ENCODE measurements around the gene RPL3. TPM values are rescaled to one million over a fixed set of nuclear protein-coding genes. Genes with fewer than 3 reads are reported as not detected.

Gene RPL3
- polyA plus RNA-seq, 1 donor (not counting 4 experiments of a cell fraction or from before 2014, with no cell fraction given), result 2,538 TPM

DNA sequence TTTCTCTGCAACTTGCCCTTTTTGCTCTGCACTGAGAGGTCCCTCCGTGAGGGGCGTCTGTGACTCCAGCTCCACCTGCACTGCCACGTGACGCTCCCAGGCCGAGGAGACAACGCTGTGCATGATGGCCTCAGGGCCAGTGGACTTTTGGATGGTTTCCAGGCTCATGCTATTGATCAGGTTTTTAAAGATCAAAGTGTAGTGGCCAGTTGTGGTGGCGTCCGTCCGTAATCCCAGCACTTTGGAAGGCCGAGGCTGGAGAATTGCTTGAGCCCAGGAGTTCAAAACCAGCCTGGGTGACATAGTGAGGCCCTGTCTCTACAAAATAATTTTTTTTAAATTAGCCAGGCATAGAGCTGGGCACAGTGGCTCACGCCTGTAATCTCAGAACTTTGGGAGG lies 16.1 kb downstream of the RPL3 start:
- no peaks in the 10 kb centered on the region for H4K20me1 ChIP-seq (ENCODE audit: control insufficient read depth, extremely low read depth, insufficient read depth, low read length)
- no peaks in the 10 kb centered on the region for H3K36me3 ChIP-seq (ENCODE audit: control insufficient read depth in 2 of 2, extremely low read depth in 1 of 2, insufficient read depth in 2 of 2, low read length in 2 of 2)
- no peak overlapping the region for H3K9ac ChIP-seq (ENCODE audit: control insufficient read depth, extremely low read depth, insufficient read depth, low read length)
- no peaks in the 10 kb centered on the region for H3K9me1 ChIP-seq (ENCODE audit: control insufficient read depth, extremely low read depth, insufficient read depth, low read length)
- no peak for TF ChIP-seq EZH2 (IDR thresholded peaks at IDR 0.05; ENCODE audit: low read length)
- H3K4me2 ChIP-seq (ENCODE audit: control insufficient read depth, extremely low read depth, insufficient read depth, low read depth, low read length), result no peak overlapping the region
- no peak for DNase-seq (ENCODE audit: low read depth, low spot score)
- no peaks in the 10 kb centered on the region for H3K9me3 ChIP-seq (ENCODE audit: control insufficient read depth, low read depth, low read length)
- no peaks in the 10 kb centered on the region for H3K27me3 ChIP-seq (ENCODE audit: control insufficient read depth, extremely low read depth, insufficient read depth, low read length)
- no peak overlapping the region for H2AFZ ChIP-seq (ENCODE audit: control insufficient read depth, low read length)
- H3K4me1 ChIP-seq (ENCODE audit: control insufficient read depth, extremely low read depth, insufficient read depth, low read length), result peaks cover 11% of the 10 kb centered on the region
- no peak overlapping the region for H3K4me3 ChIP-seq (ENCODE audit: control insufficient read depth in 2 of 3, extremely low read depth in 1 of 3, insufficient read depth in 2 of 3, low read depth in 1 of 3, low read length in 3 of 3)
- H3K27ac ChIP-seq (ENCODE audit: control insufficient read depth, insufficient read depth, low read length), result no peak overlapping the region
- FAIRE-seq, result no peak
- H3K79me2 ChIP-seq (ENCODE audit: control insufficient read depth, insufficient read depth, low read length), result no peaks in the 10 kb centered on the region
- dilution Hi-C loops (cut with MboI; ENCODE audit: extremely low pct_ligation_motif_present, low sequenced_read_pairs), result no loop called here

DNA sequence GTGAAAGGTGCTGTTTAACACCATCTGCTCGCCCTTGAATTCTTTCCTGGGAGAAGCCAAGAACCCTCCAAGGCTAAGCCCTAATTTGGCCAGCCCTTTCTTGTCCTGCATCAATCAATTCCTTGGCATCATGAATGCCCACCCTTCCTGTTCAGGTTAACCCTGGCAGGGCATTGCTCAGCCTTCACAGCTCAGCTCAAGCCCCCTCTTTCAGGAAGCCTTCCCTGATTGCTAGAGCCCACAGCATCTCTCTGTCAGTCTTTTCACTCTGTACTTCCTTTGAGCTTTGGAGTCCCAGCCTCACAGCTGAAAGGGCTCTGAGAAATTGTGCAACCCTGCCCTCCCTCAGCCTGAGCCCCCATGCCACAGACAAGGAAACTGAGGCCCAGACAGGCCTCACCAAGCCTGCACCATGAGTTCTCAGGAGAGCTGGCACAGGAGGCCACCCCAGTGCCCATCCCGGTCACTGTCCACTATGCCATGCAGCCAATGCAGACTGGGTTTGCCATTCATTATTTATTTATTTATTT lies 16.9 kb downstream of the RPL3 start:
- TF ChIP-seq EZH2 (IDR thresholded peaks at IDR 0.05; ENCODE audit: low read length), result no peak
- TF ChIP-seq, protein P1, sequence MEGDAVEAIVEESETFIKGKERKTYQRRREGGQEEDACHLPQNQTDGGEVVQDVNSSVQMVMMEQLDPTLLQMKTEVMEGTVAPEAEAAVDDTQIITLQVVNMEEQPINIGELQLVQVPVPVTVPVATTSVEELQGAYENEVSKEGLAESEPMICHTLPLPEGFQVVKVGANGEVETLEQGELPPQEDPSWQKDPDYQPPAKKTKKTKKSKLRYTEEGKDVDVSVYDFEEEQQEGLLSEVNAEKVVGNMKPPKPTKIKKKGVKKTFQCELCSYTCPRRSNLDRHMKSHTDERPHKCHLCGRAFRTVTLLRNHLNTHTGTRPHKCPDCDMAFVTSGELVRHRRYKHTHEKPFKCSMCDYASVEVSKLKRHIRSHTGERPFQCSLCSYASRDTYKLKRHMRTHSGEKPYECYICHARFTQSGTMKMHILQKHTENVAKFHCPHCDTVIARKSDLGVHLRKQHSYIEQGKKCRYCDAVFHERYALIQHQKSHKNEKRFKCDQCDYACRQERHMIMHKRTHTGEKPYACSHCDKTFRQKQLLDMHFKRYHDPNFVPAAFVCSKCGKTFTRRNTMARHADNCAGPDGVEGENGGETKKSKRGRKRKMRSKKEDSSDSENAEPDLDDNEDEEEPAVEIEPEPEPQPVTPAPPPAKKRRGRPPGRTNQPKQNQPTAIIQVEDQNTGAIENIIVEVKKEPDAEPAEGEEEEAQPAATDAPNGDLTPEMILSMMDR (optimal IDR thresholded peaks at IDR 0.05 in 1 of 3, IDR thresholded peaks at IDR 0.05 in 1 of 3, conservative IDR thresholded peaks at IDR 0.05 in 1 of 3; ENCODE audit: extremely low read depth in 1 of 3, insufficient read depth in 2 of 3, low read length in 3 of 3), result no peak
- no peak for FAIRE-seq

DNA sequence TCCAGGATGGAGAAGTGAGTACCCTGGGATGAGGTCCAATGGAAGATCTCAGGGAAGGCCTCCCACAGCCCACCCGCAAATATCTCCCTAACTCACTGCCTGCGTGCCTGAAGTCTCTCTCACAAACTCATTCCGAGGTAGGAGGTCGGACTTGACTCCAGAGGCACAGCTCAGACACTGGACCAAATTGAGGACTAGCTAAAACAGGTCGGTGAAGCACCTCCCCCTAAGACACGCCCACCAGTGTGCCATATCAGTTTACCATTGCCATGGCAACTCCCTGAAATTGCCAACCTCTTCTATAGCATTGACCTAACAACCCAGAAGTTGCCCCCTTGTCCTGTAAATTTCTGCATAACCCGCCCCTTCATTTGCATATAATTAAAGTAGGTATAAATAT lies 17.5 kb downstream of the RPL3 start:
- no peak for TF ChIP-seq EZH2 (IDR thresholded peaks at IDR 0.05; ENCODE audit: low read length)
- TF ChIP-seq, protein P1 (optimal IDR thresholded peaks at IDR 0.05 in 1 of 3, IDR thresholded peaks at IDR 0.05 in 1 of 3, conservative IDR thresholded peaks at IDR 0.05 in 1 of 3; ENCODE audit: extremely low read depth in 1 of 3, insufficient read depth in 2 of 3, low read length in 3 of 3), result no peak
- H3K9me3 ChIP-seq (ENCODE audit: control insufficient read depth, low read depth, low read length), result no peaks in the 10 kb centered on the region
- dilution Hi-C loops (cut with MboI; ENCODE audit: extremely low pct_ligation_motif_present, low sequenced_read_pairs), result no loop called here
- no peaks in the 10 kb centered on the region for H3K79me2 ChIP-seq (ENCODE audit: control insufficient read depth, insufficient read depth, low read length)
- DNase-seq (ENCODE audit: low read depth, low spot score), result no peak
- H3K4me2 ChIP-seq (ENCODE audit: control insufficient read depth, extremely low read depth, insufficient read depth, low read depth, low read length), result no peak overlapping the region
- H3K9me1 ChIP-seq (ENCODE audit: control insufficient read depth, extremely low read depth, insufficient read depth, low read length), result no peaks in the 10 kb centered on the region
- H3K4me3 ChIP-seq (ENCODE audit: control insufficient read depth in 2 of 3, extremely low read depth in 1 of 3, insufficient read depth in 2 of 3, low read depth in 1 of 3, low read length in 3 of 3), result no peak overlapping the region
- peaks cover 23% of the 10 kb centered on the region for H3K4me1 ChIP-seq (ENCODE audit: control insufficient read depth, extremely low read depth, insufficient read depth, low read length)
- no peak overlapping the region for H2AFZ ChIP-seq (ENCODE audit: control insufficient read depth, low read length)
- H3K9ac ChIP-seq (ENCODE audit: control insufficient read depth, extremely low read depth, insufficient read depth, low read length), result no peak overlapping the region
- H3K36me3 ChIP-seq (ENCODE audit: control insufficient read depth in 2 of 2, extremely low read depth in 1 of 2, insufficient read depth in 2 of 2, low read length in 2 of 2), result no peaks in the 10 kb centered on the region
- no peak for FAIRE-seq
- no peaks in the 10 kb centered on the region for H4K20me1 ChIP-seq (ENCODE audit: control insufficient read depth, extremely low read depth, insufficient read depth, low read length)
- H3K27me3 ChIP-seq (ENCODE audit: control insufficient read depth, extremely low read depth, insufficient read depth, low read length), result no peaks in the 10 kb centered on the region
- no peak overlapping the region for H3K27ac ChIP-seq (ENCODE audit: control insufficient read depth, insufficient read depth, low read length)

More for the DNA sequence above, 16.9 kb downstream of the RPL3 start:
- H3K9me1 ChIP-seq (ENCODE audit: control insufficient read depth, extremely low read depth, insufficient read depth, low read length), result no peaks in the 10 kb centered on the region
- dilution Hi-C loops (cut with MboI; ENCODE audit: extremely low pct_ligation_motif_present, low sequenced_read_pairs), result no loop called here
- no peaks in the 10 kb centered on the region for H3K9me3 ChIP-seq (ENCODE audit: control insufficient read depth, low read depth, low read length)
- H3K4me1 ChIP-seq (ENCODE audit: control insufficient read depth, extremely low read depth, insufficient read depth, low read length), result peaks cover 17% of the 10 kb centered on the region
- no peak overlapping the region for H2AFZ ChIP-seq (ENCODE audit: control insufficient read depth, low read length)
- no peaks in the 10 kb centered on the region for H4K20me1 ChIP-seq (ENCODE audit: control insufficient read depth, extremely low read depth, insufficient read depth, low read length)
- H3K4me3 ChIP-seq (ENCODE audit: control insufficient read depth in 2 of 3, extremely low read depth in 1 of 3, insufficient read depth in 2 of 3, low read depth in 1 of 3, low read length in 3 of 3), result no peak overlapping the region
- DNase-seq (ENCODE audit: low read depth, low spot score), result no peak
- no peaks in the 10 kb centered on the region for H3K79me2 ChIP-seq (ENCODE audit: control insufficient read depth, insufficient read depth, low read length)
- no peaks in the 10 kb centered on the region for H3K27me3 ChIP-seq (ENCODE audit: control insufficient read depth, extremely low read depth, insufficient read depth, low read length)
- H3K36me3 ChIP-seq (ENCODE audit: control insufficient read depth in 2 of 2, extremely low read depth in 1 of 2, insufficient read depth in 2 of 2, low read length in 2 of 2), result no peaks in the 10 kb centered on the region
- no peak overlapping the region for H3K27ac ChIP-seq (ENCODE audit: control insufficient read depth, insufficient read depth, low read length)
- H3K9ac ChIP-seq (ENCODE audit: control insufficient read depth, extremely low read depth, insufficient read depth, low read length), result no peak overlapping the region
- no peak overlapping the region for H3K4me2 ChIP-seq (ENCODE audit: control insufficient read depth, extremely low read depth, insufficient read depth, low read depth, low read length)
